HEK293T (cell line): ENCODE results near the gene CFAP74.

Experiments
- ELF4 ChIP-seq: fragments of 450-650 bp; IDR thresholded peaks from 2 replicates; pipeline ENCODE4 v1.6.1; 2017; ENCODE audit warnings: antibody characterized with exemption
- FOXA1 ChIP-seq: fragments of 450-650 bp; IDR thresholded peaks from 2 replicates; pipeline ENCODE4 v1.6.1; 2016; ENCODE audit warnings: mild to moderate bottlenecking
- FOXM1 ChIP-seq: fragments of 450-650 bp; IDR thresholded peaks from 2 replicates; pipeline ENCODE4 v1.6.1; 2017; ENCODE audit warnings: mild to moderate bottlenecking, borderline replicate concordance
- L3MBTL2 ChIP-seq: fragments of 450-650 bp; conservative IDR thresholded peaks from 2 replicates; pipeline ENCODE4 v1.6.1; 2016; ENCODE audit warnings: mild to moderate bottlenecking
- SUZ12 ChIP-seq: fragments of 450-650 bp; IDR thresholded peaks from 2 replicates; pipeline ENCODE4 v1.6.1; 2016; ENCODE audit warnings: mild to moderate bottlenecking
- ZNF384 ChIP-seq: fragments of 450-650 bp; IDR thresholded peaks from 2 replicates; pipeline ENCODE4 v1.6.1; 2016

DNA sequence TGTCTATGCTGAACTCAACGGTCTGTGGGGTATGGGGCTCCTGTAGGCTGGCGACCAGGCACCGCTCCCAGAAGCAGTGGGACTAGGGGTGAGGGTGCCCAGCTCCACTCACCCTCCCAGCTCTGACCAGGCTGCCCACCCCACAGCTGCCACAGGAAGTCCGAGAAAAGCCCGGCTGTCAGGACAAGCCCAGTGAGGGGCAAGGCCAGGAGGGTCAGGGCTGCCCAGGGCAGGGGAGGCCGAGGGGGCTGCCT lies 81.0 kb downstream of the CFAP74 start:
- TF ChIP-seq L3MBTL2 (no peak), FOXA1 (no peak), ELF4 (no peak), ZNF384 (no peak), SUZ12 (no peak), FOXM1 (no peak)
